Lung (tissue), 12 donors: ENCODE data around the gene BMP3. TPM values are rescaled to one million over a fixed set of nuclear protein-coding genes. Genes with fewer than 3 reads are reported as not detected.

Experiments used
- ATAC-seq: fragments of 200-7000 bp; cut with Tn5 transposase; one replicate; pipeline ENCODE4 v1.9.1; 2020; ENCODE audit warnings: moderate number of reproducible peaks; ENCODE audit not compliant: insufficient read depth, low FRiP score
- DNase-seq, 3 donors: peaks; one replicate each; pipeline ENCODE4 v3.0.0-alpha.2; 2013 to 2017
- H3K27ac ChIP-seq, 2 donors: one replicate each; pipeline ENCODE4 v1.5.1; 2013; ENCODE audit warnings: mild to moderate bottlenecking in 2 of 2, moderate library complexity in 2 of 2, control low read depth in 1 of 2, inconsistent platforms in 1 of 2, low read depth in 1 of 2, low read length in 1 of 2
- H3K27me3 ChIP-seq, 3 donors: one replicate each; pipeline ENCODE4 v1.5.1; 2013; ENCODE audit warnings: low read length in 2 of 3; ENCODE audit not compliant: control insufficient read depth in 3 of 3, insufficient read depth in 3 of 3
- H3K36me3 ChIP-seq, 4 donors: one replicate each; pipeline ENCODE4 v1.5.1; 2013; ENCODE audit warnings: low read length in 4 of 4, mild to moderate bottlenecking in 1 of 4, moderate library complexity in 1 of 4; ENCODE audit not compliant: control insufficient read depth in 4 of 4, insufficient read depth in 4 of 4
- H3K4me1 ChIP-seq, 5 donors: one replicate each; pipeline ENCODE4 v1.5.1; 2013; ENCODE audit warnings: low read length in 5 of 5, mild to moderate bottlenecking in 2 of 5, moderate library complexity in 1 of 5; ENCODE audit not compliant: control insufficient read depth in 5 of 5, insufficient read depth in 5 of 5
- H3K4me3 ChIP-seq: one replicate; pipeline ENCODE4 v1.5.1; 2013; ENCODE audit warnings: mild to moderate bottlenecking, control low read depth, moderate library complexity
- H3K9ac ChIP-seq, 2 donors: one replicate each; pipeline ENCODE4 v1.5.1; 2013; ENCODE audit warnings: low read length in 2 of 2, control low read depth in 1 of 2; ENCODE audit not compliant: insufficient read depth in 1 of 2
- H3K9me3 ChIP-seq, 4 donors: one replicate each; pipeline ENCODE4 v1.5.1; 2013; ENCODE audit warnings: low read length in 3 of 4, mild to moderate bottlenecking in 1 of 4, moderate library complexity in 1 of 4; ENCODE audit not compliant: control insufficient read depth in 4 of 4, insufficient read depth in 3 of 4
- CTCF ChIP-seq: IDR thresholded peaks from 2 replicates; pipeline ENCODE4 v1.5.1; 2012; ENCODE audit warnings: mild to moderate bottlenecking; ENCODE audit errors: control extremely low read depth, extremely low read depth
- WGBS, 2 donors: extraction: QIAGEN DNeasy Blood & Tissue Kit; methylation state at CpG; one replicate each; pipeline ENCODE4 v1.1.7; 2013; 5-methylcytosine and 5-hydroxymethylcytosine counted together
- polyA plus RNA-seq, 2 donors: library from polyadenylated mRNA; stranded (reverse); fragments of 200-250 nt; gene quantifications; one replicate each; pipeline ENCODE4 v1.2.1, GENCODE V29; 2013
- total RNA-seq, 2 donors: library from RNA; depleted of rRNA in 1 of 2; stranded (reverse); fragments of >200 nt in 1 of 2; gene quantifications; one replicate each; pipeline ENCODE4 v1.2.1, GENCODE V29; 2014 to 2021
- donor health status: control.
- donor health status: control.
- donor health status: Bipolar disorder and iron deficiency.
- donor health status: healthy.
- donor health status: DM: yes; HTN: yes; CAD: no.

Gene BMP3
- total and polyA plus RNA-seq, 4 donors, result 1.6 to 24.1 (median 5.2) TPM

DNA sequence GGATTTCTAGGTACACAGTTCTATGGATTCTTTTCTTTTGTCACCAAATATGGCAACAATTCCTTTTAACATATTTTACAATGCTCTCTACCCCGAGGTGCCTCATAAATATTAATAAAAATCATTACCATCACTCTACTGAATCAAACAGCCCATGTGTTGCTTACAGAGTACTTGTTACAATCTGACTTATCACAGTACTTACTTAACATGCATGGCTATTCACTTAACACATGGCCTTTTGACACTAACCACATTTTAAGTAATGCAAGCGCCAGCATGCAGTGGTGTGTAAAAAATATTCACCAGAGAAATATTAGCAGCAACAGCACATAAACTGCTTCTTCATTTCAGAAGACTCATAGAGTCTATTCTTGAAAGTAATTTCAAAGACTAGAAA lies 64.9 kb downstream of the BMP3 start:
- H3K36me3 ChIP-seq, result no peaks in the 10 kb centered on the region
- H3K4me1 ChIP-seq, result no peaks in the 10 kb centered on the region
- no peak for ATAC-seq
- WGBS, 2 donors, result 71 to 85% methylated on average over 2 of the region's 2 CpGs
- TF ChIP-seq CTCF, result no peak
- H3K9ac ChIP-seq, result no peak overlapping the region
- no peak overlapping the region for H3K27ac ChIP-seq
- no peaks in the 10 kb centered on the region for H3K9me3 ChIP-seq
- H3K27me3 ChIP-seq, result no peaks in the 10 kb centered on the region
- no peak overlapping the region for H3K4me3 ChIP-seq
- no peak for DNase-seq

- DNase-seq (peak in 1 of 3 donors; percentile 11), ATAC-seq (no peak)
- Histone ChIP-seq H3K27me3 (no peaks in the 10 kb centered on the region), H3K9ac (no peak overlapping the region), H3K27ac (no peak overlapping the region), H3K9me3 (no peaks in the 10 kb centered on the region), H3K36me3 (no peaks in the 10 kb centered on the region), H3K4me1 (no peaks in the 10 kb centered on the region), H3K4me3 (no peak overlapping the region)
- TF ChIP-seq CTCF, result no peak
- WGBS, 2 donors, result 90 to 98% methylated on average over 1 of the region's 1 CpG
Measured at GRCh38 chr4:81096566-81096965, 66.1 kb downstream of the BMP3 start.

GRCh38 chr4:81102107-81102506 lies 71.6 kb downstream of the BMP3 start:
- Histone ChIP-seq H3K4me1 (no peaks in the 10 kb centered on the region), H3K9ac (no peak overlapping the region), H3K27ac (no peak overlapping the region), H3K36me3 (no peaks in the 10 kb centered on the region), H3K27me3 (no peaks in the 10 kb centered on the region), H3K9me3 (no peaks in the 10 kb centered on the region), H3K4me3 (no peak overlapping the region)
- DNase-seq, result no peak
- TF ChIP-seq CTCF, result no peak
- ATAC-seq, result no peak

- Histone ChIP-seq H3K27me3 (no peaks in the 10 kb centered on the region), H3K9ac (no peak overlapping the region), H3K4me1 (no peaks in the 10 kb centered on the region), H3K4me3 (no peak overlapping the region), H3K36me3 (no peaks in the 10 kb centered on the region), H3K27ac (no peak overlapping the region), H3K9me3 (no peaks in the 10 kb centered on the region)
- no peak for DNase-seq
- no peak for TF ChIP-seq CTCF
- no peak for ATAC-seq
- 62 to 77% methylated on average over 4 of the region's 4 CpGs for WGBS, 2 donors
Measured at GRCh38 chr4:81106150-81106549, 75.6 kb downstream of the BMP3 start.

Other genes with a start within 250 kb of the BMP3 start
- 1 to 10 TPM; 3.3 to 4.2 TPM for gene PRKG2, start 184.5 kb downstream of the BMP3 start, total RNA-seq
- 1 to 10 TPM in 1 of 2 donors, under 1 TPM in 1; 0.06 to 2.1 TPM for gene PRKG2, start 184.5 kb downstream of the BMP3 start, polyA plus RNA-seq